PC-9 (cell line): ENCODE results near the gene GALNT9. TPM values are rescaled to one million over a fixed set of nuclear protein-coding genes. Genes with fewer than 3 reads are reported as not detected.

Experiments used
- BruUV-seq: library from RNA; stranded (reverse); fragments of 400-500 nt; replicated peaks from 2 replicates; lab custom pipeline; 2021; lab: Mats Ljungman, UMichigan
- CTCF ChIA-PET: fragments of 300-600 bp; sonication (Branson Sonifier 250); formaldehyde crosslinking; loops from one replicate; lab custom pipeline; 2022; ENCODE audit warnings: antibody characterized with exemption; lab: Charles Lee
- POLR2A ChIA-PET: fragments of 300-600 bp; sonication (Branson Sonifier 250); formaldehyde crosslinking; loops from one replicate; lab custom pipeline; 2022; ENCODE audit warnings: antibody characterized with exemption; ENCODE audit not compliant: unreplicated experiment; lab: Charles Lee
- DNase-seq, 2 experiments: peaks; one replicate each; pipeline versions ENCODE4 v3.0.0 to v3.0.0-alpha.2; 2015 to 2022; ENCODE audit warnings: mixed read lengths in 1 of 2
- H2AFZ ChIP-seq: fragments of 200-600 bp; sonication (generic); 2 replicates; pipeline ENCODE4 v1.8.1; 2017; ENCODE audit warnings: antibody characterized with exemption
- H3F3A ChIP-seq: fragments of 200-600 bp; sonication (generic); 2 replicates; pipeline ENCODE4 v1.8.1; 2017; ENCODE audit warnings: antibody characterized with exemption, mild to moderate bottlenecking, low read depth; ENCODE audit not compliant: insufficient read depth
- H3K27ac ChIP-seq: fragments of 200-600 bp; sonication (generic); 2 replicates; pipeline ENCODE4 v1.6.1; 2016; ENCODE audit warnings: mixed run types
- H3K27me3 ChIP-seq: fragments of 200-600 bp; sonication (generic); 2 replicates; pipeline ENCODE4 v1.6.1; 2016; ENCODE audit warnings: low read depth, mixed run types; ENCODE audit not compliant: insufficient read depth
- H3K36me3 ChIP-seq: fragments of 200-600 bp; sonication (generic); 2 replicates; pipeline ENCODE4 v1.6.1; 2016; ENCODE audit warnings: low read depth, mixed run types
- H3K4me1 ChIP-seq: fragments of 200-600 bp; sonication (generic); replicated peaks from 2 replicates; pipeline ENCODE4 v1.6.1; 2016; ENCODE audit warnings: mixed run types; ENCODE audit not compliant: insufficient read depth
- H3K4me2 ChIP-seq: fragments of 200-600 bp; sonication (generic); 2 replicates; pipeline ENCODE4 v1.6.1; 2017; ENCODE audit warnings: mixed run types
- H3K4me3 ChIP-seq: fragments of 200-600 bp; sonication (generic); 2 replicates; pipeline ENCODE4 v1.6.1; 2016; ENCODE audit warnings: mixed run types
- H3K79me2 ChIP-seq: fragments of 200-600 bp; sonication (generic); 2 replicates; pipeline ENCODE4 v1.6.1; 2017; ENCODE audit warnings: low read depth, mixed run types
- H3K9me2 ChIP-seq: fragments of 200-600 bp; sonication (generic); 2 replicates; pipeline ENCODE4 v1.8.1; 2017; ENCODE audit warnings: mild to moderate bottlenecking; ENCODE audit not compliant: insufficient read depth
- H3K9me3 ChIP-seq: fragments of 200-600 bp; sonication (generic); 2 replicates; pipeline ENCODE4 v1.8.1; 2016; ENCODE audit warnings: low read depth; ENCODE audit not compliant: insufficient read depth
- H4K20me1 ChIP-seq: fragments of 200-600 bp; sonication (generic); 2 replicates; pipeline ENCODE4 v1.8.1; 2017; ENCODE audit not compliant: insufficient read depth
- CTCF ChIP-seq: fragments of 200-600 bp; sonication (generic); conservative IDR thresholded peaks from 2 replicates; pipeline ENCODE4 v1.6.1; 2017; ENCODE audit warnings: mixed run types, antibody characterized with exemption, mild to moderate bottlenecking, moderate library complexity
- EZH2 ChIP-seq: fragments of 200-600 bp; sonication (generic); IDR thresholded peaks from 2 replicates; pipeline ENCODE4 v1.8.0; 2017; ENCODE audit warnings: antibody characterized with exemption, low read depth
- intact Hi-C: fragments of 100-400 bp; cut with micrococcal nuclease; formaldehyde crosslinking; loops from one replicate; pipeline ENCODE4 v1.10.0; 2022; ENCODE audit not compliant: unreplicated experiment
- total RNA-seq: library from RNA; stranded (reverse); gene quantifications from 2 replicates; pipeline ENCODE4 v1.2.3, GENCODE V29; 2021

Gene GALNT9
- total RNA-seq, 1 experiment from 2014 or later: 11.2 TPM

GRCh38 chr12:132354982-132355680 is 25.7 kb upstream of the GALNT9 start:
- no peak overlapping the region for H3K27ac ChIP-seq
- H2AFZ ChIP-seq: no peak overlapping the region
- H3K36me3 ChIP-seq: no peaks in the 10 kb centered on the region
- ChIA-PET POLR2A (no interaction called here), CTCF (no interaction called here)
- no peak overlapping the region for H3K4me2 ChIP-seq
- no peaks in the 10 kb centered on the region for H4K20me1 ChIP-seq
- no peak overlapping the region for H3K4me3 ChIP-seq
- H3K27me3 ChIP-seq: peaks cover 76% of the 10 kb centered on the region
- no peaks in the 10 kb centered on the region for H3F3A ChIP-seq
- H3K4me1 ChIP-seq: no peaks in the 10 kb centered on the region
- no peak for DNase-seq
- no peaks in the 10 kb centered on the region for H3K9me3 ChIP-seq
- BruUV-seq: no TSS peak
- H3K79me2 ChIP-seq: no peaks in the 10 kb centered on the region
- TF ChIP-seq EZH2 (no peak), CTCF (no peak)
- intact Hi-C loops: no loop called here
- no peaks in the 10 kb centered on the region for H3K9me2 ChIP-seq

- Histone ChIP-seq H3K36me3 (no peaks in the 10 kb centered on the region), H3K9me3 (no peaks in the 10 kb centered on the region), H3K4me2 (no peak overlapping the region), H4K20me1 (no peaks in the 10 kb centered on the region), H2AFZ (no peak overlapping the region), H3K4me1 (no peaks in the 10 kb centered on the region), H3K27me3 (peaks cover 78% of the 10 kb centered on the region), H3F3A (no peaks in the 10 kb centered on the region), H3K27ac (no peak overlapping the region), H3K79me2 (no peaks in the 10 kb centered on the region), H3K9me2 (no peaks in the 10 kb centered on the region), H3K4me3 (no peak overlapping the region)
- CTCF ChIA-PET: no interaction called here
- no peak for TF ChIP-seq CTCF
- TF ChIP-seq EZH2: no peak
- intact Hi-C loops: no loop called here
- POLR2A ChIA-PET: no interaction called here
- no TSS peak for BruUV-seq
- no peak for DNase-seq
Measured at GRCh38 chr12:132354211-132354981, 25.0 kb upstream of the GALNT9 start.

GRCh38 chr12:132353811-132354210 is 24.4 kb upstream of the GALNT9 start:
- no TSS peak for BruUV-seq
- Histone ChIP-seq H4K20me1 (0 out of 2 replicates have a peak, but pooled peaks cover 2% of the 10 kb centered on the region), H3K27me3 (peaks cover 84% of the 10 kb centered on the region), H3K4me2 (no peak overlapping the region), H3K9me2 (no peaks in the 10 kb centered on the region), H3K27ac (no peak overlapping the region), H3K79me2 (no peaks in the 10 kb centered on the region), H3K4me1 (no peaks in the 10 kb centered on the region), H3K36me3 (no peaks in the 10 kb centered on the region), H3K9me3 (no peaks in the 10 kb centered on the region), H3K4me3 (no peak overlapping the region), H3F3A (no peaks in the 10 kb centered on the region), H2AFZ (no peak overlapping the region)
- intact Hi-C loops: no loop called here
- CTCF ChIA-PET: no interaction called here
- POLR2A ChIA-PET: no interaction called here
- DNase-seq: no peak
- TF ChIP-seq EZH2: no peak
- no peak for TF ChIP-seq CTCF
